Activated B cell treated with CpG ODN at 0.5 μM for 24 hours (primary cell): ENCODE measurements around the gene NFX1. TPM values are rescaled to one million over a fixed set of nuclear protein-coding genes. Genes with fewer than 3 reads are reported as not detected.

Experiments used
- ATAC-seq: fragments of 200-7000 bp; cut with Tn5 transposase; one replicate; pipeline ENCODE4 v1.10.0; 2021; ENCODE audit warnings: low read depth, mild to moderate bottlenecking, moderate library complexity
- CTCF ChIA-PET: fragments of 350-600 bp; sonication (Branson Sonifier 250); formaldehyde crosslinking; loops from one replicate; lab custom pipeline; 2021; ENCODE audit warnings: antibody characterized with exemption; lab: Charles Lee
- POLR2A ChIA-PET: fragments of 350-600 bp; sonication (Branson Sonifier 250); formaldehyde crosslinking; loops from one replicate; lab custom pipeline; 2021; ENCODE audit warnings: antibody characterized with exemption; lab: Charles Lee
- DNase-seq: peaks from one replicate; pipeline ENCODE4 v3.0.0; 2022
- H3K27ac Mint-ChIP-seq: one replicate; pipeline ENCODE4 v1.8.0; 2020; ENCODE audit warnings: mixed read lengths
- H3K27me3 Mint-ChIP-seq: one replicate; pipeline ENCODE4 v1.8.0; 2021; ENCODE audit warnings: mixed read lengths
- H3K36me3 Mint-ChIP-seq: one replicate; pipeline ENCODE4 v1.8.0; 2021; ENCODE audit warnings: low read depth, mixed read lengths
- H3K4me1 Mint-ChIP-seq: one replicate; pipeline ENCODE4 v1.8.0; 2021; ENCODE audit warnings: mixed read lengths
- H3K4me3 Mint-ChIP-seq: one replicate; pipeline ENCODE4 v1.8.0; 2020; ENCODE audit warnings: mild to moderate bottlenecking, mixed read lengths
- H3K9me3 Mint-ChIP-seq: one replicate; pipeline ENCODE4 v1.8.0; 2020; ENCODE audit warnings: mixed read lengths
- intact Hi-C: fragments of 100-400 bp; cut with micrococcal nuclease; formaldehyde crosslinking; loops from one replicate; pipeline ENCODE4 v1.15.1; 2024
- total RNA-seq: library from RNA; stranded (reverse); gene quantifications from 2 replicates; pipeline ENCODE4 v1.2.3, GENCODE V29; 2022
- TF ChIP-seq, protein P1 (sequence below): fragments of 200-600 bp; IDR thresholded peaks from one replicate; pipeline ENCODE4 v1.8.0; 2022; ENCODE audit warnings: antibody characterized with exemption, mild to moderate bottlenecking

Gene NFX1
- total RNA-seq, 1 donor from 2014 or later = 57.2 TPM

DNA sequence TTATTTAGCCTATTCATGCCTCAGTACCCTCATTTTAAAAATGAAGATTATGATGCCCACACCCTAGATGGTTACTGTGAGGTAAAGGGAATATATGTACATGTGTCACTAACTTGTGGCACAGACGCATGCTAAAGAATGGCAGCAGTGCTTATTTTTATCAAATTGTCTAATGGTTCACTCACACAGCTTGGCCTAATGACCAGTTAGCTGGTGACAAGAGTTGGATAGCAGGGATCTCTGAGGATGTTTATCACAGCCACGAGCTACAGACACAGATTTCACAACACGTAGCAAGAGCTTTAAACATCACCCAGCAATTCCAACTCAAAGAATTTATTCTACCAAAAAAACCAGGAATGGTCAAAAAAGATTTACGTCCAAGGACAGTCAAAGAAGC is 33.0 kb upstream of the NFX1 start:
- ATAC-seq (no peak), DNase-seq (no peak)
- no peaks in the 10 kb centered on the region for H3K27me3 Mint-ChIP-seq
- H3K9me3 Mint-ChIP-seq = no peaks in the 10 kb centered on the region
- no peaks in the 10 kb centered on the region for H3K4me1 Mint-ChIP-seq
- H3K36me3 Mint-ChIP-seq = peaks cover 89% of the 10 kb centered on the region
- TF ChIP-seq, protein P1, sequence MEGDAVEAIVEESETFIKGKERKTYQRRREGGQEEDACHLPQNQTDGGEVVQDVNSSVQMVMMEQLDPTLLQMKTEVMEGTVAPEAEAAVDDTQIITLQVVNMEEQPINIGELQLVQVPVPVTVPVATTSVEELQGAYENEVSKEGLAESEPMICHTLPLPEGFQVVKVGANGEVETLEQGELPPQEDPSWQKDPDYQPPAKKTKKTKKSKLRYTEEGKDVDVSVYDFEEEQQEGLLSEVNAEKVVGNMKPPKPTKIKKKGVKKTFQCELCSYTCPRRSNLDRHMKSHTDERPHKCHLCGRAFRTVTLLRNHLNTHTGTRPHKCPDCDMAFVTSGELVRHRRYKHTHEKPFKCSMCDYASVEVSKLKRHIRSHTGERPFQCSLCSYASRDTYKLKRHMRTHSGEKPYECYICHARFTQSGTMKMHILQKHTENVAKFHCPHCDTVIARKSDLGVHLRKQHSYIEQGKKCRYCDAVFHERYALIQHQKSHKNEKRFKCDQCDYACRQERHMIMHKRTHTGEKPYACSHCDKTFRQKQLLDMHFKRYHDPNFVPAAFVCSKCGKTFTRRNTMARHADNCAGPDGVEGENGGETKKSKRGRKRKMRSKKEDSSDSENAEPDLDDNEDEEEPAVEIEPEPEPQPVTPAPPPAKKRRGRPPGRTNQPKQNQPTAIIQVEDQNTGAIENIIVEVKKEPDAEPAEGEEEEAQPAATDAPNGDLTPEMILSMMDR = no peak
- POLR2A ChIA-PET = no interaction called here
- intact Hi-C loops = no loop called here
- H3K4me3 Mint-ChIP-seq = no peak overlapping the region
- H3K27ac Mint-ChIP-seq = no peak overlapping the region
- CTCF ChIA-PET = no interaction called here

- intact Hi-C loops = no loop called here
- no peaks in the 10 kb centered on the region for H3K27me3 Mint-ChIP-seq
- TF ChIP-seq, protein P1 = no peak
- H3K27ac Mint-ChIP-seq = no peak overlapping the region
- POLR2A ChIA-PET = no interaction called here
- no peak for DNase-seq
- ATAC-seq = no peak
- CTCF ChIA-PET = no interaction called here
- no peak overlapping the region for H3K4me3 Mint-ChIP-seq
- peaks cover 80% of the 10 kb centered on the region for H3K36me3 Mint-ChIP-seq
- H3K4me1 Mint-ChIP-seq = peaks cover 21% of the 10 kb centered on the region
- H3K9me3 Mint-ChIP-seq = no peaks in the 10 kb centered on the region
Measured at GRCh38 chr9:33260372-33260771, 29.9 kb upstream of the NFX1 start.

DNA sequence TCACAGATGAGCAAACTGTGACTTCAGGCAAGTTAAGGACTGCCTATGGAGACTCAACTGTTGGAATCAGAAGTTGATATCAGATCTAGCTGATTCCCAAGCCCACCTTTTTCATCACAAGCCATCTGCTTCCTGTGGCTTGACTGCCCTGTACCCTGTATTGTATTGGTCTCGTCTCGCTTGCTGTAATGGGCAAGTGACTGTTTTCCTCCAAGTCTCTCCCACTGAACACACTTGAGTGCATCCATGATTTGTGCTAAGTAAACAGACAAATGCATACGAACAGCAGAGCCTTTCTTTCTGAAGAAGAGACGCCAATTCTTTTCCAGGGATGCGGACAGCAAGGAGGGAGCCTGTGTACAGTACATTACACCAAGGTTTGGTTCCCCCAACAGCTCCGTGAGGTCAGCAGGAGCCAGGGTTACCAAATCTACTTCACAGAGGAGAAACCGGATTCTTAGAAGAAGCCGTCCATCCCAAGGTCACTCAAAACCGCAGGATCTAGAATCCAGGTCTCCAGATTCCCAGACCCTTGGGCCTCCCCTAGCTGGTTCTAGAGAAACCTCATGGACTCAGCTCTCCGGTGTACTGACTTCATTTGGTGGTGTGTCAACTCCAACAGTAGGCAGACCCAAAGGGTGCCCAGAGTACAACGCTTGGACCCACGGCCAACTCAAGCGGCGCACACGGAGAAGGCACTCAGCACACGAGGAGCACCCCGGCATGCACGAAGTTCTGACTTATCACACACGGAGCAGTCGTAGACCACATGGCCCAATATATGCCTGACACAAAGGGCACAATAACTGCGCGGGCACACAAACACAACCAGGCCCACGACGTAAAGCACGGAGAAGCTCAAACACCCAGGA is 26.9 kb upstream of the NFX1 start:
- peak overlapping the region; percentile 85 for H3K4me3 Mint-ChIP-seq
- H3K9me3 Mint-ChIP-seq = no peaks in the 10 kb centered on the region
- ChIA-PET CTCF (interaction anchor here (1.2 kb wide), 1 partner anchor 23 kb away, joined by 3 read pairs; no protein-coding TSS in a partner anchor), POLR2A (interaction anchor here (0.6 to 2.2 kb wide), 8 partner anchors 16 to 742 kb away, joined by 3 to 21 read pairs (median 4); partner anchors contain the start of genes B4GALT1, DNAJA1, NFX1 and NOL6)
- ATAC-seq (no peak), DNase-seq (no peak)
- H3K36me3 Mint-ChIP-seq = peaks cover 71% of the 10 kb centered on the region
- peaks cover 39% of the 10 kb centered on the region for H3K4me1 Mint-ChIP-seq
- intact Hi-C loops = loop anchor here (1.0 to 2.0 kb wide), 10 partner anchors 27 to 262 kb away; partner anchors contain the start of genes APTX, B4GALT1, DNAJA1 and NFX1
- no peaks in the 10 kb centered on the region for H3K27me3 Mint-ChIP-seq
- peak overlapping the region; percentile 74 for H3K27ac Mint-ChIP-seq
- TF ChIP-seq, protein P1 = no peak

DNA sequence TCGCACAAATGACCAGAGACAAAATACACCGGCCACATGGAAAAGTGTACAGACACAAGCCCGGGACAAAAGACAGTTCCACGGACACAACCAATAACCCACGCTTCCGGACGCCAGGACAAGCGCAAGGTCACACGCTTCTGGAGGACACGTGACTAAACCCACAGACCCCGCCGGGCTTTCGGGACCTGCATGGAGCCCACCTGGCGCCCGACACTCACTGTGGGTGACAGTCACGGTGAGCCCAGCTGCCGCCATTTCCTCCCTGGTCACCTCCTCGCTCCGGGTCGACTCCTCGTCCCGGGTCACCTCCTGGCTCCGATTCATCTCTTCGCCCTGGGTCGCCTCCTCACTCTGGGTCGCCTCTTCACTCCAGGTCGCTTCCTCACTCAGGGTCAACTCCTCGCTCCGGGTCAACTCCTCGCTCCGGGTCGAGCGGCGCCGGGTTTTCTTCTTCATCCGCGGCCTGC is 26.3 kb upstream of the NFX1 start:
- ChIA-PET POLR2A (interaction anchor here (0.5 to 2.2 kb wide), 13 partner anchors 10 to 743 kb away, joined by 3 to 21 read pairs (median 3); partner anchors contain the start of genes B4GALT1, DNAJA1, NFX1 and NOL6), CTCF (interaction anchor here (1.2 kb wide), 1 partner anchor 23 kb away, joined by 3 read pairs; no protein-coding TSS in a partner anchor)
- Mint-ChIP-seq H3K4me1 (peaks cover 39% of the 10 kb centered on the region), H3K27ac (peak overlapping the region; percentile 74), H3K36me3 (peaks cover 68% of the 10 kb centered on the region), H3K27me3 (no peaks in the 10 kb centered on the region), H3K9me3 (no peaks in the 10 kb centered on the region), H3K4me3 (peak overlapping the region; percentile 85)
- no peak for DNase-seq
- ATAC-seq = peak; percentile 2
- TF ChIP-seq, protein P1 = no peak
- intact Hi-C loops = loop anchor here (1.0 kb wide), 9 partner anchors 26 to 263 kb away; partner anchors contain the start of genes APTX, B4GALT1, DNAJA1 and NFX1
